GM19023 (cell line): Measurements from ENCODE around the gene ZNF366.

Experiments used
- ATAC-seq: cut with Tn5 transposase; IDR thresholded peaks from one replicate; pipeline ENCODE4 v1.9.1; 2021; ENCODE audit warnings: mild to moderate bottlenecking, moderate library complexity; ENCODE audit not compliant: unreplicated experiment

The ZNF366 gene

GRCh38 chr5:72445969-72446368, 61.2 kb downstream of the ZNF366 start:
- no peak for ATAC-seq

DNA sequence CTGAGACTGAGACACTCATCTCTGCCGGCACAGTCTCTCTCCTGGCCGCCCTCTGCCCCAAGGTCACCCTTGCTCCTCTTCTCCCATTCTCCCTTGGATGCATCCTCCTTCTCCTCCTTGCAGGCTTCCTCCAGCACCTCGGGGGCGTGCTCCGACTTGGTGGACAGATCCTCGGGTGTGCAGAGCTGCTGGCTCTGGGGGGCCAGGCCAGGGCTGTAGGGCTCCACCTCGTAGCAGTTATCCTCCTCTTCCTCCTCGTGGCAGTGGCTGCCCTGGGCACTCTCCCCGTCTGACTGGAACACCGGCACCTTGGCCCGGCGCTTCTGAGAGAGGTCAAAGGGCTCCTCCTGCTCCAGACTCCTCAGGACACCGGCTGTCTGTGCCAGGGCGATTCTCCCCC, 63.3 kb downstream of the ZNF366 start:
- no peak for ATAC-seq

GRCh38 chr5:72441862-72442540, 65.2 kb downstream of the ZNF366 start:
- no peak for ATAC-seq

- no peak for ATAC-seq
These were observed 66.0 kb downstream of the ZNF366 start for GRCh38 chr5:72441094-72441723.

GRCh38 chr5:72440207-72440638, 67.0 kb downstream of the ZNF366 start:
- no peak for ATAC-seq

GRCh38 chr5:72439192-72439591, 68.0 kb downstream of the ZNF366 start:
- no peak for ATAC-seq

GRCh38 chr5:72438141-72438540, 69.1 kb downstream of the ZNF366 start:
- ATAC-seq = no peak

DNA sequence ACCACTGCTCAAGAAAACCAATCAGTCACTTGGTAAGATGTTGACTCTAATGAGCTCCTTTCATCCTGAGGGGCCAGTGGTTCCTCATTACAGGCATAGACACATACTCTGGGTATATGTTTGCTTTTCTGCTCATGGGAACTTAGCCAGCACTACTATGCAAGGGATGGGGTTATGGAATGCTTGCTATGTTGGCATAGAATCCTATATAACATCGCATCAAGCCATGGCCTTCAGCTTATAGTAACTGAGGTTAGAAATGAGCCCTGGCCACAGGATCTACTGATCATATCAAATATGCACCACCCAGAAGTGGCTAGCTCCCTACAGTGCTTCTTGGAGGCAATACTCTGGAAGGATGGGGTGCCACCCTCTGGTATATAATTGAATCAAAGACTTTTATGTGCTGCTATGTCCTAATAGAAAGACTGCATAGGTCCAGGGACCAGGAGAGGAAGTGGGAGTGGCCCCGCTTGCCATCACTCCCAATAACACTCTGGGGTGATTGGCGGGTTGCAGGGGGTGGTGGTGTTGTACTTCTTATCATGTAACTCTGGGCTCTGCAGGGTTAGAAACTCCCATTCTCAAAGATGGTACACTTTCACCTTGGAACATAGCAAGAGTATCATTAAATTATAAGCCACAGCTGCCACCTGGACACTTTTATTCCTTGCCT, 70.3 kb downstream of the ZNF366 start:
- no peak for ATAC-seq

DNA sequence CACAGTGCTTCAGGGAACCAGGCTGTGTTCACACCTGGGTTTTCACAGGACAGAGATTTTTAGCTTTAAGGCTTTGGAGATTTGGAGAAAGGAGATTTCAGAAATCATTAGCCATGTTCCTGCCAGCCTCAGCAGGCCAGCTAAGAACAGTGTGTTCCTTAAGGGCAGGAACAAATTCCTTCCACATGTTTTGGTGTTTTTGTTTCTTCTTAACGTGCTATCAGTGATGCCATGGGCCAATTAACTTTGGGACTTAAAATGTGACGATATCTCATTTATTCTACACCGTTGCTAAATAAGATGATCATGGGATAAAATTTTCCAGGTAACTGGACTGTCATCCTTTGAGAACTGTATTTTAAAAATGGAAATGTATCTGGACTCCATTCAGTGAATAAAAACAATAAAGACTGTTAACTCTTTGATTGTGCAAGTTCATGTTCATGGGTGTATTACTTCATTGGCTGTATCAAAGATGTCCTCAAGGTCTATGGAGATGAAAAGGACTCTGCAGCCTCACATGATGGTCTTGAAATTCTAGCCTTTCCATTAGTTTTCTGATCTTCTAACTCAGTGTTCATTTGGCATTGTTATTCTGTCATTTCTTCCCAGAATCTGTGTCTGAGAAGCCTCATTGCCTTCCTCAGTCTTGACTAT, 72.3 kb downstream of the ZNF366 start:
- no peak for ATAC-seq

GRCh38 chr5:72434056-72434780, 73.0 kb downstream of the ZNF366 start:
- ATAC-seq = no peak

DNA sequence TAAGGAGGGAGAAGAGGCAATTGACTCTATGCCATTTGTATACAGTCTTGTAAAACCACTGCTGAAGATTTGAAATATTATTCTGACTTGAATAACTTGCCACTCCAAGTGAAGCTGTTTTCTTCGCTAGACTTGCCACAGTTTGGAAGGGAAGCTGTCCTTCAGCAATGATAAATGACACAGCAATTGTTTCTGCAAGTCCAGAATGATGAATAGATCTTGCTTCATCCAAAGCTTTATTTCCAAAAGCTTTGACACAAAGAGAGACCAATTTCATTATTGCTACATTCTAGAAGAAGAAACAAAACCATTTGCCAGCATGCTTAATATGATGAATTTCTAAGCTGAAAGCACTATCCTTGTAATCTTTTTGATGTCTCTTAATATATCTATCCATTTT, 73.7 kb downstream of the ZNF366 start:
- ATAC-seq = no peak

DNA sequence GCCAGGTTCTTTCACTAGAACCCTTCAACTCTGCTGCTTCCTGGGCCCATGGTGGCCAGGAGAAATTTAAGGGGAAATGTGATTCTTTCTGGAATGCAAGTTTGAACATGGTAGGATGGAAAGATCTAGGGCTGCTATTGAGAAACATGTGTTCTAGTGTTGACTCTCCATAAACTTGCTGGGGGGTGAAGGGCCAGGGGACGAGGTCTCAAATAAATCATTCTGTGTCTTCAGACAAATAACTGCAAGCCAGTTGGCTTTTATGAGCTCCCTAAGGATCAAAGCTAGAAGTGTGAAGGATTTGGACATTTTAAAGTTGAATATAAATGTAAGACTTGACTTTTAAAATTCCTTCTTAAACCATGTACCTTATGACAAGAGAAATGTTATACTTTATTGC, 78.5 kb downstream of the ZNF366 start:
- ATAC-seq = no peak

- peak; percentile 52 for ATAC-seq
These were observed 79.4 kb downstream of the ZNF366 start for GRCh38 chr5:72427488-72428437.

GRCh38 chr5:72427016-72427415, 80.2 kb downstream of the ZNF366 start:
- ATAC-seq = no peak

DNA sequence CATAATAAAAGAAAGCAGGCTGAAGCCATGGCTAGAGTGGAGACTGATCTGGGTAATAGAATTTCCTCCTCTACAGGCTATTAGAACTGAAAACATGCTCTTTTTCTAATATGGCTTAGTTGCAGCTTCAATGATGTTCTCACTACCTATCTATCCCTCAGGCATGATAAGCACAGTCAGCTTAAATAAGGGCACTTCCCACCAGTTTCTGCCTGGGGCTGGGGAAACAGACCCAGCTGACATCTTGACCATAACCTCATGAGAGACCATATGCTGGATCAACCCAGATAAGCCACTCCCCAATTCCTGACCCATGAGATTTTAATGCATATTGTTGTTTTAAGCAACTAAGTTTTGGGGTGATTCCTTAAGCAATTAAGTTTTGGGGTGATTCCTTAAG, 81.2 kb downstream of the ZNF366 start:
- no peak for ATAC-seq

DNA sequence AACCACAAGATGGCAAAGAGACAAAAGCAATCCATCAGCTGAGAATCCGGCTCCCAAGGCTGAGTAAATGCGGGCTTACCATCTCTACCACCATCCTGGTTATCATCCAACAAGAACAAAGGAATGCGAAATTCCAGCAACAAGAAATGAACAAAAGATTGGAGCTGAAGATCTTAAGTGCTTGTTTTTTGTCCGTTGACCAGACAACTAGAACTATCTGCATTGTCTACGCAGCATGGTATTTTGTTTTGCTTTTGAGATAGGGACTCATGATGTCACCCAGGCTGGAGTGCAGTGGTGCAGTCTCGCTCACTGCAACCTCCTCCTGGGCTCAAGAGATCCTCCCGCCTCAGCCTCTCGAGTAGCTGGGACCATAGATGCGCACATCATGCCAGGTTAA, 88.9 kb downstream of the ZNF366 start:
- no peak for ATAC-seq

- no peak for ATAC-seq
These were observed 89.7 kb downstream of the ZNF366 start for GRCh38 chr5:72417333-72418062.

- no peak for ATAC-seq
These were observed 91.4 kb downstream of the ZNF366 start for GRCh38 chr5:72415616-72416325.
